H1 (cell line): Measurements from ENCODE around the gene VWA7.

Source experiments
- EP300 ChIP-seq, 2 experiments: IDR thresholded peaks; 1 replicate in 1 of 2; 2 replicates in 1 of 2; pipeline ENCODE4 v1.6.1; 2011 to 2012; ENCODE audit warnings: low read depth in 2 of 2, low read length in 2 of 2, mild to moderate bottlenecking in 2 of 2, borderline replicate concordance in 1 of 2, inconsistent platforms in 1 of 2, moderate library complexity in 1 of 2
- SUZ12 ChIP-seq: fragments of 200-600 bp; sonication (generic); IDR thresholded peaks from 2 replicates; pipeline ENCODE4 v1.6.1; 2012; ENCODE audit warnings: mild to moderate bottlenecking, inconsistent platforms, low read length, moderate library complexity, mixed read lengths
- TF ChIP-seq, protein P1 (sequence below), 3 experiments: IDR thresholded peaks; 1 replicate in 2 of 3; 2 replicates in 1 of 3; pipeline versions ENCODE4 v1.5.1 to v1.6.1; 2011; ENCODE audit warnings: low read length in 3 of 3, mild to moderate bottlenecking in 3 of 3, inconsistent platforms in 2 of 3, low read depth in 1 of 3, moderate library complexity in 1 of 3; ENCODE audit not compliant: insufficient read depth in 1 of 3; ENCODE audit errors: control extremely low read depth in 1 of 3

DNA sequence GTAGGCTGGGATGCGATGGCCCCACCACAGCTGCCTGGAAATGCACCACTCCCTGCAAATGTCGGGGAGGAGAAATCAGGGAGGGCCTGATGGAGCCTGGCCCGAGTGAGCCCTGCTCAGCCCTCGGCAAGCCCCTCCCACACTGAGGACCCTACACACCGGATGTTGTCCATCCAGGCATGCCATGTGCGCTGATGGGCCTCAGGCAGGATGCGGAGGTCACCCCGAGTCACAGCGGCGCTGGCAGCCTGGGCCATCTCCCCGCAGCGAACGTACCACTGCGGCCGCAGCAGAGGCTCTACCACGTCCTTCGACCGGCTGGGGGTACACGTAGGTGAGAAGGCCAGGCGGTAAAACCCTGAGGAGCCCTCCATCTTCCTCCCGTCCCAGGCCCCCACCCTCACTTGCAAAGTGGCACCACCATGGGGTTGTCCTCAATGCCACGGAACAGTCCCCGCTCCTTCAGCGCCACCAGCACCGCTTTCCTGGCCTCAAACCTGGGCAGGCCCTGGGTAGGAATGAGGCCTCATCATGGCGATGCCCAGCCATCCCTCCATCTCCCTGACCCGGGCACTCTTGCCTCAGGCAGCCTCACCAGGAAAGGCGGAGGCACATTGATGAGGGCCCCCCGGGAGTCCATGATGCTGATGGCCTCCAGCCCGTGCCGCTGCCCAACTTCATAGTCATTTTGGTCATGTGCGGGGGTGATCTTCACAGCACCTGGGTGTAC, 5.2 kb upstream of the VWA7 start:
- TF ChIP-seq EP300 (IDR thresholded peaks at IDR 0.05; ENCODE audit: borderline replicate concordance in 1 of 2, low read depth in 2 of 2, low read length in 2 of 2) = no peak
- TF ChIP-seq, protein P1, sequence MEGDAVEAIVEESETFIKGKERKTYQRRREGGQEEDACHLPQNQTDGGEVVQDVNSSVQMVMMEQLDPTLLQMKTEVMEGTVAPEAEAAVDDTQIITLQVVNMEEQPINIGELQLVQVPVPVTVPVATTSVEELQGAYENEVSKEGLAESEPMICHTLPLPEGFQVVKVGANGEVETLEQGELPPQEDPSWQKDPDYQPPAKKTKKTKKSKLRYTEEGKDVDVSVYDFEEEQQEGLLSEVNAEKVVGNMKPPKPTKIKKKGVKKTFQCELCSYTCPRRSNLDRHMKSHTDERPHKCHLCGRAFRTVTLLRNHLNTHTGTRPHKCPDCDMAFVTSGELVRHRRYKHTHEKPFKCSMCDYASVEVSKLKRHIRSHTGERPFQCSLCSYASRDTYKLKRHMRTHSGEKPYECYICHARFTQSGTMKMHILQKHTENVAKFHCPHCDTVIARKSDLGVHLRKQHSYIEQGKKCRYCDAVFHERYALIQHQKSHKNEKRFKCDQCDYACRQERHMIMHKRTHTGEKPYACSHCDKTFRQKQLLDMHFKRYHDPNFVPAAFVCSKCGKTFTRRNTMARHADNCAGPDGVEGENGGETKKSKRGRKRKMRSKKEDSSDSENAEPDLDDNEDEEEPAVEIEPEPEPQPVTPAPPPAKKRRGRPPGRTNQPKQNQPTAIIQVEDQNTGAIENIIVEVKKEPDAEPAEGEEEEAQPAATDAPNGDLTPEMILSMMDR (IDR thresholded peaks at IDR 0.05; ENCODE audit: control extremely low read depth in 1 of 3, insufficient read depth in 1 of 3, low read depth in 1 of 3, low read length in 3 of 3) = no peak
- TF ChIP-seq SUZ12 = no peak
